ENCODE measurements around the gene PPP3R2.
"Not testable (repeated sequence)": the region's sequence is repeated elsewhere in the genome, so short reads cannot be mapped to it uniquely, and the experiment has no call there.

The PPP3R2 gene

DNA sequence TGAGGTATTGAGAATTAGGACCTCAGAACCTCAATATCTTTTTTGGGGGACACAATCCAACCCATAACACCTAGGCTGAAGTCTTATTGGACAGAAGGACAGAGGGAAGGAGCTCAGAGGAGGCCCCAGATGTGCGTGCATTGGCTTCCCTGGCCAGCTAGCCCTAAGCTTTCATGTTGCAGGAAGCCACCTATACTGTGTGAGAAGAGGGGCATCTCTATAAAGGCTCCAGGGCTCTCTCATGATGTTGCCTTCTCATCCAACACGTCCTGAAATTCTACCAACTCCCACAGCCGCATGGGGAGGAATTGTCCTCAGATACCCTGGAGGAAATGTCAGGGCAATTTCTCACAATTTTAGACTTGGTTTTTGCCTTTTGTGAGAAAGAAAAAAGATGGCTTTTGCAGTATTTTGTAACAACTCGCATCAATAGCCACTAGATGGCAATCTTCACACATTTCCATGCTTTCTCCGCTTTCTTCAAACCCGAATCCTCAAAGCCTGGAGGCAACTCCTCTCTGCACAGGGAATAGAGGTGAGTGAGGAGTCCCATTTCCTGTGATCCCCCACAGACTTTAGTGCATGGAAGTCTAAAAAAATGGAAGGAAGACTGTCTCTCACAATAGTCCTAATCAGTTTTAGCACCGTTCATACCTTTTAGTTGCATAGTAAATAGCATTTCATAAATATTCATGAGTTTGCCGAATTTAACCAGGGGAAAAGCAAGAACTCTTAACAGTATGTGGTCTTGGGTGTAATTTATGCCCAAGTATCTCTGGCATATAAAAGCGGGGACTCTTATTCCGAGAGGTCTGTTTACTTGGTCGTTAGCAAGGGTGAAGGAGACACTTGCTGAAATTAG, 7.4 kb upstream of the PPP3R2 start:
- H3K27ac Mint-ChIP-seq, result no peak overlapping the region
- no peaks in the 10 kb centered on the region for H3K9me3 Mint-ChIP-seq
- H3K36me3 Mint-ChIP-seq, result no peaks in the 10 kb centered on the region
- H3K27me3 Mint-ChIP-seq, result no peaks in the 10 kb centered on the region
- peak overlapping the region; percentile 64 for H3K4me3 Mint-ChIP-seq
- peaks cover 5% of the 10 kb centered on the region for H3K4me1 Mint-ChIP-seq

DNA sequence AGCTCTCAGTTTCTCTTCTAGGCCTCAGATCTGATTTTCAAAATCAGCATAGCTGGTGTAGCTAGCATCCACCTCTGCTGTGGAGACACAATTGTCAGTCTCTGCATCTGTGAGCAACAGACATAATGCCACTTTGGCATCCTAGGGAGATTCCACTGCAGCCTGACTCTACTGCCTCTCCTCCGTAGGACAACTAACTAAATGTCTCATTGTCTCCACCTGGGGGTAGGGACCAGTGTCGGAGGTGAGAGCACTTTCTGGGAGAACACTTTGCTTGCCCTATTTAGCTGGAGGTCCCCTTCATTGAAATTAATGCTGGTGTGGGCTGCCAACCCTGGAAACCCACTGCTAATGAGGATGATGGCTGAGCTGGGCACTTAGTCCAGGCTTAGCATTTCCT, 1.4 kb downstream of the PPP3R2 start:
- H3K27me3 Mint-ChIP-seq, result no peaks in the 10 kb centered on the region
- no peaks in the 10 kb centered on the region for H3K36me3 Mint-ChIP-seq
- H3K4me1 Mint-ChIP-seq, result no peaks in the 10 kb centered on the region
- H3K4me3 Mint-ChIP-seq, result no peak overlapping the region
- no peak overlapping the region for H3K27ac Mint-ChIP-seq
- no peaks in the 10 kb centered on the region for H3K9me3 Mint-ChIP-seq

DNA sequence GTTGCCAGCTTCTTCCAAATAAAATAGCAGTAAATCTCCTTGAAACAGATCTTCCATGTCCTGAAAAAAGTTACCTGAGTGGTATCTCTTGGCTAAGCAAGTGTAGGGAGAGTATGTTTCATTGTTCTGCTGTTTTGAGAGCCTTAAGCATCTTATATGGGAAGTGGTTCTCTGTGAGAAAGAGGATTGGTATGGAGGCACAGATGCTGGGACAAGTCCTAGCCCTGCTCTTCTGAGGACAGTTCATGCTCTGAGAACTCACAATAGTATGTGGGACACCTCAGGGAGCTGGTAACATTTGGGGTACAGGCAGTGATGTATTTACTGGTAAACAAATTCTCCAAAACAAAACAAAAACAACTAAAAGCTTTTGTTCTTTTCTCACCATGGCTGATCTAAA, 2.0 kb downstream of the PPP3R2 start:
- Mint-ChIP-seq H3K4me3 (no peak overlapping the region), H3K9me3 (no peaks in the 10 kb centered on the region), H3K4me1 (no peaks in the 10 kb centered on the region), H3K27ac (no peak overlapping the region), H3K36me3 (no peaks in the 10 kb centered on the region), H3K27me3 (no peaks in the 10 kb centered on the region)

DNA sequence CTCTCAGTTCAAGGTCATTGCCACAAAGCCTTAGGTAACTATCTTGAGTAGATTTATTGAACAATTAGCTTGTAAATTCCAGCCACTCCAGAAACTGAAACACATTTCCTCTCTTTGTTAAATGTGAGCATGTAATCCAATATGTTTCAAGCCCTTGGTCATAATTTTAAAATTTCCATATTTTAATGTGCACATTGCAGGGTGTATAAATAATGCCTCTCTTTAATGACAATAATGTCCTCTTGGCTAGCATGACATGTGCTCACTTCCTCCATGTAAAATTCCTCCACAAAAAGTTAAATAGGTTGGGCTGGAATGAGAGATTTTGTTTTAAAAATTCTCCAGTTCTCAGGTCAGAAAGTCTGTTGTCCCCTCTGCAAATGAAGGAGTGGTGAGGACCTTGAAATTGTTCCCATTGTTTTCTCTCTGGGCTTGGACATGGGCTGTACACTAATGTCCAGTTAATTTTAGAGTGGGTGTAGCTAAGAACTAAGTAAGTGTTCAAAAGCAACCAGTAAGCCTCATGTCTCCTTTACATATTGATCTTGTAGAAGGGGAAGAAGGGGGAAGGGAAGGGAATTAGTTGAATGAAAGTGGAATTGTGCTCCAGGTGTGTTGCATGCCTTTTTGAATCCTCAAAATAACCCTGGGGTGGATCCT, 2.9 kb downstream of the PPP3R2 start:
- peaks cover under 1% of the 10 kb centered on the region for H3K4me1 Mint-ChIP-seq
- H3K9me3 Mint-ChIP-seq, result no peaks in the 10 kb centered on the region
- H3K4me3 Mint-ChIP-seq, result no peak overlapping the region
- no peaks in the 10 kb centered on the region for H3K36me3 Mint-ChIP-seq
- no peaks in the 10 kb centered on the region for H3K27me3 Mint-ChIP-seq
- H3K27ac Mint-ChIP-seq, result no peak overlapping the region

DNA sequence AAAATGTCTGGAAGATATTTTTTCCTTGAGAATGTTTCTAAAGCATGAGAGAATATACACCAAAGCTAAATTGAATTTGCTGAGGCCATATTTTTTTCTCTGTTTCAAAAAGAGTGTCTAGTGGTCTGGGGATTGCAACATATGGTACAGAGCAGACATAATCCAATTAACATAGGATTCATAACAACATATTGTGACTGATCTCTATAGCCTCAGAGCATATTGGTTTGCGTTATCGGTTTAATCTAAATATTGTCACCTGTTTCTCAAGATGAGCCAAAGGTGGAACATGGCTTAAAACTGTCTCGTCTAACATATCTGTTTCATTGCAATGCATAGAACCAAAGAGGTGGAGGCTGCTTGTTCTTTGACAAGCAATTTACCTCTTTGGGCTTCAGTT, 3.9 kb downstream of the PPP3R2 start:
- H3K27me3 Mint-ChIP-seq, result no peaks in the 10 kb centered on the region
- H3K4me1 Mint-ChIP-seq, result peaks cover 6% of the 10 kb centered on the region
- H3K4me3 Mint-ChIP-seq, result no peak overlapping the region
- no peak overlapping the region for H3K27ac Mint-ChIP-seq
- H3K36me3 Mint-ChIP-seq, result no peaks in the 10 kb centered on the region
- H3K9me3 Mint-ChIP-seq, result no peaks in the 10 kb centered on the region

DNA sequence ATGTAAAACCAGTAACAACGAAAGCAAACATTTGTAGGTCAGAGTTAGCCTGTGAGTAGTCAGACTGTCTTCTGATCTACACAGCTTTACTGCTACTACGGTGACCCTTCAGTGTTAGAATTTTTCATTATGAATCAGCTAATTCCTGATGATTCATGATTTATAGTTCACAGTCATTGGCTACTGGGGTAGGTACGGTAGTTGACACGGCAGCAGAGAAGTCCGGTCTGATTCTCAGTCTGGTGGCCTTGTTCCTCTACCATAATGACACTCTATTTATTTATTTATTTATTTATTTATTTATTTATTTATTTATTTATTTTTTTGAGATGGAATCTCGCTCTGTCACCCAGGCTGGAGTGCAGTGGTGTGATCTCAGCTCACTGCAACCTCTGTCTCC, 4.7 kb downstream of the PPP3R2 start:
- not testable (repeated sequence) for H3K36me3 Mint-ChIP-seq, H3K27me3 Mint-ChIP-seq, H3K4me1 Mint-ChIP-seq

DNA sequence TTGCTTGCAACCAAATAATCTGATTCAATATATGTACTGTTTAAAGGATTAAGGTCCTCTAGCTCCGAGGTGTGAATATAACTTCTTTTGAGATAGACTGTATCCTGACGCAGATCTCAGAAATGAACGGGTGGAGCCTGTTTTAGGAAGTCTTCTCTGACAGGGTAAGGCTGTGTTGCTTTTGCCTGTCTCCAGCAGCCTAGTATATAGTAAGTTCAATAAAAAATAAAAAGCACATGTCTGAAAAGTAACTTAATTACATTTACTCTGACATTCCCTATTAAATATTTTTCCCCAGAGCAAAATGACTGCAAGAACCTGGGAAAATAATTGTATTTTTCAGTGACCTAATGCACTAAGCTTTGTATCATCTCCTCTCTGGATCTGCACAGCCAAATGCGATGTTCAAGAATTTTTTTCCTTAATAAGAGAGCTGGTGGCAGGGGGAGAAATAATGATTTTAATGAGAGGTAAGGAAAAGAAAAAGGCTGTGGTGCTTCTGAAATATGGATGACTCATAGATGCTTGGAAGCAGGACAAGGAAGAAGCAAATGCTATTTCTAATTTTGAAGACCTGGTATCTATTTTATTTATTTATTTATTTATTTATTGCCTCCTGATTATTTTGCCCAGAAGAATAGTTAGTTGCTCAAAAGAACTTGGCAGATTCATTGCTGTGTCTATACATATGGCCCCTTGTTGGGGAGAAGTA, 7.3 kb downstream of the PPP3R2 start:
- Mint-ChIP-seq H3K4me1 (peaks cover 6% of the 10 kb centered on the region), H3K36me3 (no peaks in the 10 kb centered on the region), H3K27me3 (no peaks in the 10 kb centered on the region), H3K27ac (no peak overlapping the region), H3K4me3 (no peak overlapping the region), H3K9me3 (no peaks in the 10 kb centered on the region)

More for the DNA sequence above, 4.7 kb downstream of the PPP3R2 start:
- H3K27ac Mint-ChIP-seq, H3K9me3 Mint-ChIP-seq, H3K4me3 Mint-ChIP-seq: not testable (repeated sequence)

DNA sequence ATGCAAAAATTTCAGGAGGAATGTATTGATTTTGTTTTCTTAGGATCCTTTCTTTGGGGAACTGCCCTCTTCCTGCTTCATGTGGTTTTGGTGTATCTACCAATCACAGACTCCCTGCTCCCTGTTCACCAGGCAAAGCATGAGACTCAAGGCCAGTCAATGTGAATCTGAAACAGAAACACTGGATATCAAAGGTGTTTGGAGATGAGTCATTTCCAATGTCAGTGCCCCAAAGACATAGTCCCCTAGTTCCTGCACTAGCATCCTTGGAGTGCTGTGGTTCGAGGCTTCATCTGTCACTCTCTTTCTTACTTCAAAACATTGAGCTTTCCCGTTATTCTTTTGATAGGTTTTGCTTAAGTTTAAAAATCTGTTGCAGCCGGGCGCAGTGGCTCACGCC, 8.1 kb downstream of the PPP3R2 start:
- Mint-ChIP-seq H3K4me1 (peaks cover 6% of the 10 kb centered on the region), H3K36me3 (no peaks in the 10 kb centered on the region), H3K27me3 (no peaks in the 10 kb centered on the region), H3K27ac (no peak overlapping the region), H3K9me3 (no peaks in the 10 kb centered on the region), H3K4me3 (no peak overlapping the region)

DNA sequence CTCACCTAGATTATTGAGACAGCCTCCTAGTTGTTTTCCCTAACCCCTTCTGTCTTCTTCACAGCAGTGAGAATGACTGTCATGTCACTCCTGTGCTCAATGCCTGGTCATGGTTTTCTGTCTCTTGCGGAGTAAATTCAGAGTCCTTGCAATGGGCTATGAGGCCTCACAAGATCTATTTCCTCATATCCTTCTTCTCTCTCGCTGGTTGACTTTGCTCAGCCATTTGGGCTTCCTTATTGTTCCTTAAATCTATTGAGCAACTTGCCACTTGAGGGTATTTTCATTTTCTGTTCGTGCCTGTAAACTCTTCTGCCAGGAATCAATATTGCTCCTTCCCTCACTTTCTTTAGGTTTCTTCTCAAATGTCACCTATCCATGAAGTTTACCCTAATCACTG, 9.0 kb downstream of the PPP3R2 start:
- H3K27me3 Mint-ChIP-seq, result no peaks in the 10 kb centered on the region
- no peaks in the 10 kb centered on the region for H3K36me3 Mint-ChIP-seq
- no peak overlapping the region for H3K27ac Mint-ChIP-seq
- H3K9me3 Mint-ChIP-seq, result no peaks in the 10 kb centered on the region
- peaks cover 6% of the 10 kb centered on the region for H3K4me1 Mint-ChIP-seq
- H3K4me3 Mint-ChIP-seq, result no peak overlapping the region

DNA sequence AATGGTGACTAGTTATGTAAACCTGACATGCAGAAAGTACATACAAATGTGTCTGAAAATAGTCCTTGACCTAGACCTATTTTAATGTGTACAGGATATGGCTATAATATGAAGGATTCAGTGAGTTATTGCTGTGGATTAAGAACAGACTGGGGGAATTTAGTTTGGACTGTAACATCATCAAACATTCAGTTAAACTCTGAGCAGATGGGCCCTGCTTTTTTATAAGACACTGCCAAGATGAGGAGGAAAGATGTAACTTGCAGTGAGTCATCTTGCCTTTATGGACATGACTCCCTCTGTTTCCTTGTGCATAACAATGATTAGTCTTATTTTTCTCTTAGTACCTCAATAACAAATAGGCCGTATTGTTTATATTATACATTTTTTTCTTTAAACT, 12.2 kb downstream of the PPP3R2 start:
- Mint-ChIP-seq H3K4me3 (no peak overlapping the region), H3K27me3 (no peaks in the 10 kb centered on the region), H3K4me1 (peaks cover 6% of the 10 kb centered on the region), H3K36me3 (peaks cover 2% of the 10 kb centered on the region), H3K9me3 (no peaks in the 10 kb centered on the region), H3K27ac (no peak overlapping the region)

DNA sequence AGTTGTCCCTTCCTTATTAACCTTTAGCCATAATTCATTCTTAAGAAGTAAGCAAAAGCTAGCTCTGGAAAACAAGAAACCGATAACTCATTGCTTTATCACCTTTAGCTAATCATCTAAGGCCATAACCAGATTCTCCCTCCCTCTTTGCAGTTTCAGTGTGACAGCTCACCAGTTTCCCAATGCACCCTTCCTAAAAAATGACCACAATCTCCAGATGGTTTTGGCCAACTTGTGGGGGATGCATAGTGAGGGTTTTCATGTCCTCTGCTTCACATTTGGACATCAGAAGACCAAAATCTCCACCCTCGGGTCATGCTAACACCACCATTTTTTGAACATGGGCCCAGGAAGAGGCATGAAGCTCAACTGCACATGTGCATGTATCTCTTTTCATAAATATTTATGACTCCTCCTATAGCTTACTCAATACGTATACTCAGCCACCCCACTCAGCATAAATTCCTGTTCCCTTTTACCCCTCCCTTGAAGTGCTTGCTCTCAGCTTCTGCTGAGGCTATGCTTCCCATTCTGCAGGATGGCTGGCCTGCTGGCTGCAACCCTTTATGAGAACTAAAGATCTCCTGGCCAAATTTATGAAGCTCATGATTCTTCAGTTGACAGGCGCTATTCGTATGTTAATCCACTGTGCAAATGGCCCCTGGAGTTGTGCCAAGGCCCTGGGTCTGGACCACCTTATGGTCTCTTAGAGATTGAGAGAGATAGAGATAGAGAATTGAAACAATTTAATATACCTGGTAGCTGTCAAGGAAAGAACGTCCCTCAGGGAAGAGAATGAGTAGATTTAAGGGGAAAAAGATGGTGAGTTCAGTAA, 14.8 kb downstream of the PPP3R2 start:
- H3K9me3 Mint-ChIP-seq, result no peaks in the 10 kb centered on the region
- H3K4me3 Mint-ChIP-seq, result no peak overlapping the region
- peaks cover 8% of the 10 kb centered on the region for H3K4me1 Mint-ChIP-seq
- H3K27ac Mint-ChIP-seq, result no peak overlapping the region
- H3K36me3 Mint-ChIP-seq, result peaks cover 2% of the 10 kb centered on the region
- no peaks in the 10 kb centered on the region for H3K27me3 Mint-ChIP-seq

DNA sequence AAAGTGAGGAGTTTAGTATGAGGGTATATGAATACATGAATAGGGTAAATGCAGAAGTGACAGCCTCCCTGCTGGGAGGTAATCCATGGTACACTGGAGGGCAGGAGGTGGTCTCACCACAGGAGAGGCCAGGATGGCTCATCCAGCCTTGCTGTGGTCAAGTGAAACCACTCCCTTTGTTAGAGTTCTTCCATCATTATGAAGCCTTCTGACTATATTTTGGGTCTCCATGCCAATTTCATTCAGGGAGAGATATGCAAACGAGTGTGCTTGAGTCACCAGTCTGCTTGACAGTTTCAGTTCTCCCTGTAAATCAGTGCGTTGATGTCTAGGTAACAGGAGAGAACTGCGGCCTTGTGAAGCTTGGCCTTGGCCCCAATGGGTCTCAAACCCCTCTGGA, 16.4 kb downstream of the PPP3R2 start:
- Mint-ChIP-seq H3K36me3 (peaks cover 2% of the 10 kb centered on the region), H3K27ac (no peak overlapping the region), H3K4me1 (peaks cover 24% of the 10 kb centered on the region), H3K4me3 (no peak overlapping the region), H3K27me3 (no peaks in the 10 kb centered on the region), H3K9me3 (no peaks in the 10 kb centered on the region)

DNA sequence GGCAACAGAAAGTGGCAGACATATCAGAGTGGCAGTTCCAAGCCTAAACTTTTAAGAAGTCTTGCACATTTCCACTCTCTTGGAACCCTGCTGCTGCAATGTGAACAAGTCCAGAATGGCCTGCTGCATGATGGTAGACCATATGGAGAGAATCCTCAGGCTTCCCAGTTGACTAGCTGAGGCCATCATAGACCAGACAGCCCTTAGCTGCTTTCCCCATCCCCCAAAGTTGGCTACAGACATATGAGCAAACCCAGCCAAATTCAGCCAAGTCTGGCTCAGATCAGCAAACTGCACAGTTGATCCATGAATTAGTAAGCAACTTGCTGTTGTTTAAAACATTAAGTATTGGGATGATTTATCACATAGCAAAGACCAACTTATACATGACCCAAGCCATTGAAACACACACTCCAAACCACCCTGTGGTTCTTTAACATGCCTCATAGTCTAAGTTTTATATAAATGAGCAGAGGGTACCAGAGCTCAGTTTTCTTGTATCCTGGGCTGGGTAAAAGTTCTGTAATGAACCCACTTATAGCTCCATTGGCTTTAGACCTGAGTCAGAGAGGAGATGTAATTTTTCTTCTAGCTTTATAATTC, 19.9 kb downstream of the PPP3R2 start:
- Mint-ChIP-seq H3K4me3 (no peak overlapping the region), H3K4me1 (peaks cover 59% of the 10 kb centered on the region), H3K9me3 (no peaks in the 10 kb centered on the region), H3K27me3 (no peaks in the 10 kb centered on the region), H3K27ac (peak overlapping the region; percentile 19), H3K36me3 (peaks cover 2% of the 10 kb centered on the region)

DNA sequence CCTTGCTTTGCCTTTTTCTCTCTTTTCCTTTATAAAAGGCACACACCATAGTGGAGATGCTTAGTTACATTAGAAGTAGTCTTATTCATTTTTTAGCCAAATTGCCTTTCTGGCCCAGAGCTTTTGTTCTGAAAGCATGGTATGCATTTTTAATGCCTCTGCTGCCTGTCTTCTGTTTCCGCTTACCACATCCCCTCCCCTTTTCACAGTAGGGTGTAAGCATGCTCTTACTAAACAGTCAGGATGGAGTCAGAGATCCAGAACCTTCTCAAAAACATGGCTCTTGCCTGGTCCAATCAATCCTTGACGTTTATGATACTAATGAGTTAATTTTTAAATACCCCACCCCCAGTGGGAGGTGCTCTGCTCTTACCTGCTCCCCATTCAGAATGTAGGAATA, 22.5 kb downstream of the PPP3R2 start:
- H3K4me1 Mint-ChIP-seq, result peaks cover 83% of the 10 kb centered on the region
- peak overlapping the region; percentile 94 for H3K27ac Mint-ChIP-seq
- peak overlapping the region; percentile 34 for H3K4me3 Mint-ChIP-seq
- no peaks in the 10 kb centered on the region for H3K9me3 Mint-ChIP-seq
- peaks cover 4% of the 10 kb centered on the region for H3K36me3 Mint-ChIP-seq
- no peaks in the 10 kb centered on the region for H3K27me3 Mint-ChIP-seq

DNA sequence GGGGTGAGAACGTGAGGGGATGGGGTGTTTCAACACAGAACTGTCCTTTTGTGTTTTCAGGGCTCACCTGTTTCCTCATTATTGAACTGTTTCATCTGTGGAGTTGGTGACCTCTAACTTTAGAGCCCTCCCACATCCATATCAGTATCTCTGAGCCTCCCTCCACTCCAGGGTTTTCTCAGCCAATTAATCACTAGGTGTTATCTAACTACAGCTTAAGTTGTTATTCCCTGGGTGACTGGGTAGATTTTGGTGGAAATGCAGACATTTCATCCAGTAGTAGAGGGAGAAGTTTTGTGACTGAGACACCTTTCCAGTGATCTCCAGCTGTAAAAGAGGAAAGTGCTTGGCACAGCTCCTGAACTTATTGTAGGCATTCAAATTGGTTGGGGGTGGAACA, 23.7 kb downstream of the PPP3R2 start:
- Mint-ChIP-seq H3K9me3 (no peaks in the 10 kb centered on the region), H3K4me1 (peaks cover 90% of the 10 kb centered on the region), H3K36me3 (peaks cover 5% of the 10 kb centered on the region), H3K27me3 (no peaks in the 10 kb centered on the region), H3K27ac (peak overlapping the region; percentile 92), H3K4me3 (peak overlapping the region; percentile 61)
